ENCODE results near the gene RAB11FIP4.

Gene RAB11FIP4

DNA sequence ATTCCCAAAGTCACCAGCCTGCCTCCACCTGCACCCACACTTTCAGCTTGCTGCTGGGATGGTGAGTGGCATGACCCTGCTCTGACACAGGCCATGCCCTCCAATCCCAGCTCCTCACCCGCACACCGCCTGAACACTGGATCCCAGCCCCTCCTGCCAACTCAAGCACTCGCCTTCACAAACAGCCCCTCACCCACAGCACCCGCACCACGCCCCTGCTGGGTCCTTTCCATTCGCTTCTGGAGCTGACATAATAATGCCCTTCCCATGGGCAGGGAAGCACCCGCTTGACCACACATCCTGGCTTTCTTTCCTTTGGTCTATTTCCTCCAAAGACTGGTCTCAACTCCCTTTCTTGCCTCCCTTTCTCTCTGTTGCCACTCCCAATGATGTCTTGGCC is 57.6 kb downstream of the RAB11FIP4 start:
- H3K27me3 ChIP-seq (ENCODE audit: insufficient read depth, low read length, poor library complexity), result no peaks in the 10 kb centered on the region
- no peaks in the 10 kb centered on the region for H4K20me1 ChIP-seq (ENCODE audit: insufficient read depth, low read length)
- DNase-seq (no peak), ATAC-seq (ENCODE audit: insufficient read depth, low read depth) (no peak)
- H3K4me2 ChIP-seq (ENCODE audit: insufficient read depth, low read length), result no peak overlapping the region
- H3K4me1 ChIP-seq (ENCODE audit: insufficient read depth, low read length), result no peaks in the 10 kb centered on the region
- no peak overlapping the region for H3K9ac ChIP-seq (ENCODE audit: low read depth, low read length)
- no peaks in the 10 kb centered on the region for H3K36me3 ChIP-seq (ENCODE audit: insufficient read depth, low read length)
- H3K4me3 ChIP-seq (ENCODE audit: low read depth in 1 of 2, low read length in 2 of 2), result no peak overlapping the region
- TF ChIP-seq EZH2 (IDR thresholded peaks at IDR 0.05; ENCODE audit: borderline replicate concordance, low read depth, low read length, severe bottlenecking) (no peak), CTCF (IDR thresholded peaks at IDR 0.05; ENCODE audit: borderline replicate concordance, extremely low read depth, low read length, poor library complexity, severe bottlenecking) (no peak)
- H3K79me2 ChIP-seq (ENCODE audit: insufficient read depth, low read length), result no peaks in the 10 kb centered on the region
- no peak overlapping the region for H3K27ac ChIP-seq (ENCODE audit: low read length)
- no peaks in the 10 kb centered on the region for H3K9me3 ChIP-seq (ENCODE audit: insufficient read depth, low read length, severe bottlenecking)
- H2AFZ ChIP-seq (ENCODE audit: low read depth, low read length), result no peak overlapping the region

DNA sequence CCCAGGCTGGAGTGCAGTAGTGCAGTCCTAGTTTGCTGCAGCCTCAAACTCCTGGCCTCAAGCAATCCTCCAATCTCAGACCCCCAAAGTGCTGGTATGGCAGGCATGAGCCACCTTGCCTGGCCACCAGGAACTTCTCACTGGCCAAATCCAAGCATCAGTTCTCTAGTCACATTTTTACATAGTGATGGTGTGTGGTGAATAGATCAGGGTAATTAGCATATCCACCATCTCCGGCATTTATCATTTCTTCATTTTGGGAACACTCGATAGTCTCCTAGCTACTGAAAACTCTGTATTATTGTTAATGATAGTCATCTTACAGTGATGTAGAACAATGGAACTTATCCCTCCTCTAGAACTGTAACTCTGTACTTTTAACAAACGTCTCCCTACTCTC is 58.3 kb downstream of the RAB11FIP4 start:
- H3K27me3 ChIP-seq (ENCODE audit: insufficient read depth, low read length, poor library complexity), result no peaks in the 10 kb centered on the region
- H3K79me2 ChIP-seq (ENCODE audit: insufficient read depth, low read length), result no peaks in the 10 kb centered on the region
- H3K36me3 ChIP-seq (ENCODE audit: insufficient read depth, low read length), result no peaks in the 10 kb centered on the region
- H3K9me3 ChIP-seq (ENCODE audit: insufficient read depth, low read length, severe bottlenecking), result no peaks in the 10 kb centered on the region
- no peak overlapping the region for H3K9ac ChIP-seq (ENCODE audit: low read depth, low read length)
- no peak overlapping the region for H2AFZ ChIP-seq (ENCODE audit: low read depth, low read length)
- no peak overlapping the region for H3K4me3 ChIP-seq (ENCODE audit: low read depth in 1 of 2, low read length in 2 of 2)
- ATAC-seq (ENCODE audit: insufficient read depth, low read depth) (no peak), DNase-seq (no peak)
- no peak for TF ChIP-seq EZH2 (IDR thresholded peaks at IDR 0.05; ENCODE audit: borderline replicate concordance, low read depth, low read length, severe bottlenecking)
- TF ChIP-seq CTCF (IDR thresholded peaks at IDR 0.05; ENCODE audit: borderline replicate concordance, extremely low read depth, low read length, poor library complexity, severe bottlenecking), result no peak
- H4K20me1 ChIP-seq (ENCODE audit: insufficient read depth, low read length), result no peaks in the 10 kb centered on the region
- H3K27ac ChIP-seq (ENCODE audit: low read length), result no peak overlapping the region
- H3K4me1 ChIP-seq (ENCODE audit: insufficient read depth, low read length), result no peaks in the 10 kb centered on the region
- no peak overlapping the region for H3K4me2 ChIP-seq (ENCODE audit: insufficient read depth, low read length)

DNA sequence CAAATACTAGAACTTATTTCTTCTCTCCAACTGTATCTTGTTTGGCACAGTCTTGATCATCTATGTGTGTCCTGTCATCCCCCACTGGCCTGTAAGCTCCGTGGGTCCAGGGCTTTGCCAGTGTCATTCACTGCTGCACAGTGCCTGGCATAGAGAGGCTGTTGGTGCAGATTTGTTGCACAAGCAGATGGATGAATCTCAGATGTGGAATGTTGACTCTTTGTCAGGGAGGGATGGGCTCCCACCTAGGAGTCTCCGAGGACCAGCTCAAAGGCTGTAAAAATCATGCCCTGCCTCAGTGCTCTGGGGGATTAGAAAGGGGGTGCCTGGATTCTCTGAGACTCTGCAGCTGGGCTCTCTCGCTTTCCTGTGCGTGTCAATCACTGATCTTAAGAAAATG is 60.6 kb downstream of the RAB11FIP4 start:
- no peak for ATAC-seq (ENCODE audit: insufficient read depth, low read depth)
- H3K4me2 ChIP-seq (ENCODE audit: insufficient read depth, low read length), result no peak overlapping the region

More for the DNA sequence above, 60.6 kb downstream of the RAB11FIP4 start:
- Histone ChIP-seq H3K9ac (ENCODE audit: low read depth, low read length) (no peak overlapping the region), H3K27me3 (ENCODE audit: insufficient read depth, low read length, poor library complexity) (peaks cover 3% of the 10 kb centered on the region), H3K36me3 (ENCODE audit: insufficient read depth, low read length) (no peaks in the 10 kb centered on the region), H3K27ac (ENCODE audit: low read length) (no peak overlapping the region), H3K9me3 (ENCODE audit: insufficient read depth, low read length, severe bottlenecking) (no peaks in the 10 kb centered on the region), H2AFZ (ENCODE audit: low read depth, low read length) (no peak overlapping the region), H3K4me3 (ENCODE audit: low read depth in 1 of 2, low read length in 2 of 2) (no peak overlapping the region), H3K79me2 (ENCODE audit: insufficient read depth, low read length) (no peaks in the 10 kb centered on the region), H4K20me1 (ENCODE audit: insufficient read depth, low read length) (no peaks in the 10 kb centered on the region), H3K4me1 (ENCODE audit: insufficient read depth, low read length) (no peaks in the 10 kb centered on the region)
- DNase-seq, result no peak
- TF ChIP-seq CTCF (IDR thresholded peaks at IDR 0.05; ENCODE audit: borderline replicate concordance, extremely low read depth, low read length, poor library complexity, severe bottlenecking) (no peak), EZH2 (IDR thresholded peaks at IDR 0.05; ENCODE audit: borderline replicate concordance, low read depth, low read length, severe bottlenecking) (no peak)
